Measurements from ENCODE around the gene MAP4. TPM values are rescaled to one million over a fixed set of nuclear protein-coding genes. Genes with fewer than 3 reads are reported as not detected.

Gene MAP4
- total RNA-seq, 1 experiment from 2014 or later, result 140 TPM

GRCh38 chr3:48030188-48030587, 14.0 kb upstream of the MAP4 start:
- no peaks in the 10 kb centered on the region; the same call in 1 of the 2 replicates for H3K4me1 ChIP-seq (ENCODE audit: insufficient read depth, low read length)
- no peak overlapping the region for H3K9ac ChIP-seq (ENCODE audit: extremely low read depth, insufficient read length, low read length)
- H3K27me3 Mint-ChIP-seq (ENCODE audit: low read depth), result no peaks in the 10 kb centered on the region
- no peak overlapping the region for H2AK5ac ChIP-seq (ENCODE audit: insufficient read length, low read length)
- WGBS (ENCODE audit: extremely low coverage, insufficient read length, low lambda C conversion rate), result no CpG with 5 or more reads among the region's 3 CpGs
- H3K9me3 ChIP-seq (ENCODE audit: control insufficient read depth, low read depth, low read length), result no peaks in the 10 kb centered on the region
- H3K23ac ChIP-seq (ENCODE audit: insufficient read length, low read depth, low read length), result no peak overlapping the region
- H2BK12ac ChIP-seq (ENCODE audit: insufficient read length, low read depth, low read length), result no peak overlapping the region
- H3K23me2 ChIP-seq (ENCODE audit: insufficient read length, low read depth, low read length, poor library complexity, severe bottlenecking), result no peaks in the 10 kb centered on the region
- no peaks in the 10 kb centered on the region; a peak in 1 of 5 replicates for H3K9me3 Mint-ChIP-seq
- no peak overlapping the region for H2BK5ac ChIP-seq (ENCODE audit: insufficient read length, low read length)
- peaks cover 9% of the 10 kb centered on the region; the same call in 1 of the 2 replicates for H3K79me2 ChIP-seq (ENCODE audit: insufficient read depth, low read length)
- no peaks in the 10 kb centered on the region for H3K36me3 Mint-ChIP-seq (ENCODE audit: insufficient read depth in 1 of 3, low read depth in 3 of 3)
- H3K27ac ChIP-seq (ENCODE audit: insufficient read length, low read depth, low read length), result no peak overlapping the region
- DNase-seq, result no peak
- TF ChIP-seq CTCF (conservative IDR thresholded peaks at IDR 0.05), result no peak
- H3K4me1 Mint-ChIP-seq, result peaks cover 16 to 24% of the 10 kb centered on the region in 2 experiments
- no peak overlapping the region for H4K91ac ChIP-seq (ENCODE audit: insufficient read length, low read depth, low read length)
- no peak overlapping the region for H3T11ph ChIP-seq (ENCODE audit: low read length)
- H2AFZ ChIP-seq (ENCODE audit: low read length), result no peak overlapping the region
- H2BK20ac ChIP-seq (ENCODE audit: low read depth, low read length, poor library complexity, severe bottlenecking), result no peak overlapping the region
- H3K4ac ChIP-seq (ENCODE audit: low read depth, low read length), result no peak overlapping the region
- no peak overlapping the region for H3K18ac ChIP-seq (ENCODE audit: insufficient read length, low read depth, low read length)
- peaks cover 10% of the 10 kb centered on the region for H3K79me1 ChIP-seq (ENCODE audit: insufficient read depth, low read depth, low read length, poor library complexity, severe bottlenecking)
- no peak overlapping the region for H3K14ac ChIP-seq (ENCODE audit: insufficient read depth, low read length)
- H2BK15ac ChIP-seq (ENCODE audit: low read depth, low read length), result no peak overlapping the region
- no peaks in the 10 kb centered on the region for H4K20me1 ChIP-seq (ENCODE audit: control insufficient read depth, insufficient read depth, insufficient read length)
- no peak overlapping the region for H4K8ac ChIP-seq (replicated peaks; ENCODE audit: insufficient read length, low read depth, low read length)
- no peak overlapping the region for H4K5ac ChIP-seq (ENCODE audit: insufficient read length, low read depth, low read length)
- no peak overlapping the region for H2BK120ac ChIP-seq (ENCODE audit: low read depth, low read length, poor library complexity, severe bottlenecking)
- no peak overlapping the region for H3K4me3 Mint-ChIP-seq
- H3K56ac ChIP-seq (ENCODE audit: insufficient read length, low read depth, low read length), result no peak overlapping the region
- H3K27ac Mint-ChIP-seq, result peak overlapping the region in 1 of 3 experiments; percentile 74; a peak in 2 of 7 replicates
- H3K27me3 ChIP-seq (ENCODE audit: insufficient read depth, low read length), result no peaks in the 10 kb centered on the region
- H3K4me2 ChIP-seq (ENCODE audit: insufficient read depth, insufficient read length, low read length), result no peak overlapping the region

Measured in H9 (cell line).